HG03521 (cell line): ENCODE measurements around the gene IFITM2.
"Not testable (repeated sequence)": the region's sequence is repeated elsewhere in the genome, so short reads cannot be mapped to it uniquely, and the experiment has no call there.

Experiments
- ATAC-seq: cut with Tn5 transposase; IDR thresholded peaks from one replicate; pipeline ENCODE4 v1.9.1; 2021; ENCODE audit warnings: mild to moderate bottlenecking, moderate library complexity; ENCODE audit not compliant: unreplicated experiment

IFITM2 gene

GRCh38 chr11:307766-308708, at the start of gene IFITM2:
Gene IFITM2, plus strand, starts transcription at chr11:307816. Its CDS starts 377 bp downstream, at chr11:308193.
- not testable (repeated sequence) for ATAC-seq

- ATAC-seq, result no peak
These were observed 48.2 kb upstream of the IFITM2 start for GRCh38 chr11:259413-259812.

GRCh38 chr11:261624-262023, 46.0 kb upstream of the IFITM2 start:
- ATAC-seq, result no peak

- no peak for ATAC-seq
These were observed 40.8 kb upstream of the IFITM2 start for GRCh38 chr11:266676-267439.

GRCh38 chr11:267491-267994, 40.1 kb upstream of the IFITM2 start:
- no peak for ATAC-seq

GRCh38 chr11:268716-269145, 38.9 kb upstream of the IFITM2 start:
- peak; percentile 52 for ATAC-seq

- ATAC-seq, result peak; percentile 61
These were observed 38.3 kb upstream of the IFITM2 start for GRCh38 chr11:269146-269890.

GRCh38 chr11:270451-271318, 36.9 kb upstream of the IFITM2 start:
- ATAC-seq, result no peak

GRCh38 chr11:271319-271715, 36.3 kb upstream of the IFITM2 start:
- no peak for ATAC-seq

GRCh38 chr11:272195-272930, 35.3 kb upstream of the IFITM2 start:
- no peak for ATAC-seq

- ATAC-seq, result no peak
These were observed 34.8 kb upstream of the IFITM2 start for GRCh38 chr11:272931-273198.

- no peak for ATAC-seq
These were observed 31.4 kb upstream of the IFITM2 start for GRCh38 chr11:276219-276618.

GRCh38 chr11:278001-278951, 29.3 kb upstream of the IFITM2 start, which contains the start of gene NLRP6:
Gene NLRP6, plus strand, starts transcription at chr11:278407. Its CDS starts 163 bp downstream, at chr11:278570.
- ATAC-seq, result no peak

GRCh38 chr11:279040-279965, 28.3 kb upstream of the IFITM2 start:
- ATAC-seq, result no peak

- ATAC-seq, result no peak
These were observed 27.5 kb upstream of the IFITM2 start for GRCh38 chr11:279966-280705.

GRCh38 chr11:280706-281485, 26.7 kb upstream of the IFITM2 start:
- no peak for ATAC-seq
